ENCODE results near the gene RERE.

The RERE gene

GRCh38 chr1:8394456-8395321, 422.8 kb downstream of the RERE start:
- Histone ChIP-seq H3K9me3 (ENCODE audit: control insufficient read depth in 2 of 2, low read length in 2 of 2) (no peaks in the 10 kb centered on the region), H3K4me3 (ENCODE audit: low read length in 2 of 2) (no peak overlapping the region), H3K9ac (ENCODE audit: low read length in 2 of 2) (no peak overlapping the region), H3K36me3 (ENCODE audit: control insufficient read depth in 2 of 2, insufficient read depth in 2 of 2, low read length in 2 of 2) (peaks cover 0 to 3% of the 10 kb centered on the region in 2 donors), H3K27me3 (ENCODE audit: control insufficient read depth in 1 of 2, insufficient read depth in 2 of 2, low read length in 2 of 2) (no peaks in the 10 kb centered on the region), H3K27ac (ENCODE audit: low read length) (no peak overlapping the region), H3K4me1 (ENCODE audit: control insufficient read depth, insufficient read depth, low read length) (peaks cover 46% of the 10 kb centered on the region)

DNA sequence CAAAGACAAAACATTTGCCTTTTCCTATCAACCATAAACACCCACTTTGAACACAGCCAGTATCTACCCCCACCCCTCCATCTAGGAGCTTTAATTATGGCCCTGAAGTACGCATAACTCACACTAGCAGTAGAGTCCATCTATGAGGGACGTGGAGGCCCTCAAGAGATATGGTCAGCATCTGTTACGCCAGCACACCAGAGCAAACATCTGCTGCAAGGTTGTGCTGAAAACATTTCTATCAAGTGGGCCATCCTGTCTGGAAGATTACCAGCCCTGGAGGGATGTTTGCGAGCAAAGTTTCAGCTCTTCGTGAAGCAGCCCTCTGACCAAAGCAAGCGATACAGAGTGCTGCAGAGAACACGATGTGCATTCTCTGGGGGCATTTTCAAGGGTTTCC, 424.9 kb downstream of the RERE start:
- no peaks in the 10 kb centered on the region for H3K27me3 ChIP-seq (ENCODE audit: control insufficient read depth in 1 of 2, insufficient read depth in 2 of 2, low read length in 2 of 2)
- H3K9me3 ChIP-seq (ENCODE audit: control insufficient read depth in 2 of 2, low read length in 2 of 2): no peaks in the 10 kb centered on the region
- H3K4me3 ChIP-seq (ENCODE audit: low read length in 2 of 2): no peak overlapping the region
- peaks cover 35% of the 10 kb centered on the region for H3K4me1 ChIP-seq (ENCODE audit: control insufficient read depth, insufficient read depth, low read length)
- no peak overlapping the region for H3K9ac ChIP-seq (ENCODE audit: low read length in 2 of 2)
- no peak overlapping the region for H3K27ac ChIP-seq (ENCODE audit: low read length)
- H3K36me3 ChIP-seq (ENCODE audit: control insufficient read depth in 2 of 2, insufficient read depth in 2 of 2, low read length in 2 of 2): peaks cover 3 to 7% of the 10 kb centered on the region in 2 donors

DNA sequence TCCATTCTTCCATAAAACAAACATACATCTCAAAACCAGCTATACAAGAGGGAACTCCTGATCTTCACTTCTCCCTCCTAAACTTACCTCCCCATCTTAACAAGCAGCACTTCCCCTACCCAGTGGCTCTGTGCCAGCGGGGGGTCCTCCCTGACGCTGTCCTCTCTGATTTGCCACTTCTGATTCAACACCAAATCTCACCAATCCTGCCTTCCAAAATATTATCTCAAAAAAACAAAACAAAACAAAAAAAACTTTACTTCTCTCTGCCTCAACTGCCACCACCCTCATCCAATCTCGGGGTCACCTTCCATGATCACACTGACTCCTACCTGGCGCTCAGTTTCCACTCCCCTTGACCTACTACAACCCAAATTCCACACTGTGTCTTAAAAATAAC, 426.7 kb downstream of the RERE start:
- Histone ChIP-seq H3K27ac (ENCODE audit: low read length) (peak overlapping the region; percentile 13), H3K4me3 (ENCODE audit: low read length in 2 of 2) (no peak overlapping the region), H3K36me3 (ENCODE audit: control insufficient read depth in 2 of 2, insufficient read depth in 2 of 2, low read length in 2 of 2) (peaks cover 3 to 7% of the 10 kb centered on the region in 2 donors), H3K4me1 (ENCODE audit: control insufficient read depth, insufficient read depth, low read length) (peaks cover 17% of the 10 kb centered on the region), H3K9me3 (ENCODE audit: control insufficient read depth in 2 of 2, low read length in 2 of 2) (no peaks in the 10 kb centered on the region), H3K9ac (ENCODE audit: low read length in 2 of 2) (no peak overlapping the region), H3K27me3 (ENCODE audit: control insufficient read depth in 1 of 2, insufficient read depth in 2 of 2, low read length in 2 of 2) (no peaks in the 10 kb centered on the region)

- Histone ChIP-seq H3K4me3 (ENCODE audit: low read length in 2 of 2) (no peak overlapping the region), H3K9ac (ENCODE audit: low read length in 2 of 2) (no peak overlapping the region), H3K36me3 (ENCODE audit: control insufficient read depth in 2 of 2, insufficient read depth in 2 of 2, low read length in 2 of 2) (peaks cover 3 to 7% of the 10 kb centered on the region in 2 donors), H3K27me3 (ENCODE audit: control insufficient read depth in 1 of 2, insufficient read depth in 2 of 2, low read length in 2 of 2) (no peaks in the 10 kb centered on the region), H3K4me1 (ENCODE audit: control insufficient read depth, insufficient read depth, low read length) (peaks cover 17% of the 10 kb centered on the region), H3K27ac (ENCODE audit: low read length) (no peak overlapping the region), H3K9me3 (ENCODE audit: control insufficient read depth in 2 of 2, low read length in 2 of 2) (no peaks in the 10 kb centered on the region)
Observed at GRCh38 chr1:8389958-8390535, 427.4 kb downstream of the RERE start.

- Histone ChIP-seq H3K9me3 (ENCODE audit: control insufficient read depth in 2 of 2, low read length in 2 of 2) (no peaks in the 10 kb centered on the region), H3K36me3 (ENCODE audit: control insufficient read depth in 2 of 2, insufficient read depth in 2 of 2, low read length in 2 of 2) (peaks cover 3 to 12% of the 10 kb centered on the region in 2 donors), H3K9ac (ENCODE audit: low read length in 2 of 2) (no peak overlapping the region), H3K4me3 (ENCODE audit: low read length in 2 of 2) (no peak overlapping the region), H3K27ac (ENCODE audit: low read length) (no peak overlapping the region), H3K27me3 (ENCODE audit: control insufficient read depth in 1 of 2, insufficient read depth in 2 of 2, low read length in 2 of 2) (no peaks in the 10 kb centered on the region), H3K4me1 (ENCODE audit: control insufficient read depth, insufficient read depth, low read length) (peaks cover 24% of the 10 kb centered on the region)
Observed at GRCh38 chr1:8388732-8389562, 428.5 kb downstream of the RERE start.

DNA sequence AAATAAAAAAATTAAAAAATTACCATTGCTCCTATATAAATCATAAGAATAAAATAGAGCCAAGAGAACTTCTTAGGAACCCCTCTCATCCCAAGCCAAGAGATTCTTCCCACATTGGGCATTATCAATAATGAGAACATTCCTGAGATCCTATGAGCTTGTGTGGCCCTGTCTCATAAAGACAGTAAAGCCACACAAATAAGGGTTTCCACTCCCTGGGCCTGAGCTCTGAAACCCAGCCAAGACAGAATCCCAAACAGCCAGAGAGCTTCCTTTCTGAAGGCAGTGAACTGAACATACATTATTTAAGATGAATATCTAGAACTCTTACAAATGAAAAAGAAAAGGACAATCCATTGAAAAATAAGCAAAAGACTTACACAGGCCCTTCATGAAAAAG, 431.2 kb downstream of the RERE start:
- Histone ChIP-seq H3K36me3 (ENCODE audit: control insufficient read depth in 2 of 2, insufficient read depth in 2 of 2, low read length in 2 of 2) (peaks cover 3 to 13% of the 10 kb centered on the region in 2 donors), H3K9ac (ENCODE audit: low read length in 2 of 2) (no peak overlapping the region), H3K4me3 (ENCODE audit: low read length in 2 of 2) (no peak overlapping the region), H3K4me1 (ENCODE audit: control insufficient read depth, insufficient read depth, low read length) (peaks cover 34% of the 10 kb centered on the region), H3K9me3 (ENCODE audit: control insufficient read depth in 2 of 2, low read length in 2 of 2) (no peaks in the 10 kb centered on the region), H3K27me3 (ENCODE audit: control insufficient read depth in 1 of 2, insufficient read depth in 2 of 2, low read length in 2 of 2) (no peaks in the 10 kb centered on the region), H3K27ac (ENCODE audit: low read length) (no peak overlapping the region)

DNA sequence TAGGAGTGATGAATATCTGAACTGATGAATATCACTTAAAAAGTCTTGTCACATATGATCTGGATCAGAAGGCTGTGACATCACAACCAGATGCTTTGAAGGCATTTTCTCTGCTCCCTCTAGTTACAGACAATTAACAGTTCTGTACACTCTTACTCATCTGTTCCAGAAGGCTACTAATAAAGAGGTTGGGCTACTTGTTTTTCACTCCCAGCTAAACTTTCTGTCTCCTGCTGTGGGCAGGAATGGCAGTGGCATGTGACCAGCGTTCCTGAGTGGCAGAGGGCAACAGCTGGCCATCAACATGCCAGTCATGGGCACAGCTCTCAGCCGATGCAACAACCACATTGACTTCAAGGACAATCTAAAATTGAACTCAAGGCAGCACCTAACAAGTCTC, 432.9 kb downstream of the RERE start:
- Histone ChIP-seq H3K9ac (ENCODE audit: low read length in 2 of 2) (no peak overlapping the region), H3K9me3 (ENCODE audit: control insufficient read depth in 2 of 2, low read length in 2 of 2) (no peaks in the 10 kb centered on the region), H3K4me3 (ENCODE audit: low read length in 2 of 2) (no peak overlapping the region), H3K4me1 (ENCODE audit: control insufficient read depth, insufficient read depth, low read length) (peaks cover 46% of the 10 kb centered on the region), H3K27ac (ENCODE audit: low read length) (no peak overlapping the region), H3K27me3 (ENCODE audit: control insufficient read depth in 1 of 2, insufficient read depth in 2 of 2, low read length in 2 of 2) (no peaks in the 10 kb centered on the region), H3K36me3 (ENCODE audit: control insufficient read depth in 2 of 2, insufficient read depth in 2 of 2, low read length in 2 of 2) (peaks cover 2 to 14% of the 10 kb centered on the region in 2 donors)

DNA sequence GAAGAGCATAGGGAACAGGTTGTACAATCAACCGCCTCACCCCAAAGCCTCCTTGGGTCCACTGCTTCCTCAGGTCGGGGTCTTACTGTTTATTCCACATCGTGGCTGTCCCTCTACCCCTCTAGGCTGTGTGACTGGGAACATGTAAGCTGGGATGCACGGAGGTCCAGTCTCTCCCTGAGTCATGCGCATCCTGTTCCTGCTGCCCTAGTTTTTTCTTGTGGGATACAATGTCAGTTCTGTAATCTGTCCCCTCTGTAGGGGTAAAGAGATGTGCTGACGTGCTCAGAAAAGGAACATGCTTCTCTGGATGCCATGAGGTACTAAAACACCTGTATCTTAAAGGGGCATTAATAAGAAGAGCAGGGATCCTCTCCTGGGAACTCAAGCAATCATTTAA, 433.4 kb downstream of the RERE start:
- H3K4me3 ChIP-seq (ENCODE audit: low read length in 2 of 2): no peak overlapping the region
- no peaks in the 10 kb centered on the region for H3K27me3 ChIP-seq (ENCODE audit: control insufficient read depth in 1 of 2, insufficient read depth in 2 of 2, low read length in 2 of 2)
- H3K36me3 ChIP-seq (ENCODE audit: control insufficient read depth in 2 of 2, insufficient read depth in 2 of 2, low read length in 2 of 2): peaks cover 0 to 11% of the 10 kb centered on the region in 2 donors
- no peaks in the 10 kb centered on the region for H3K9me3 ChIP-seq (ENCODE audit: control insufficient read depth in 2 of 2, low read length in 2 of 2)
- H3K4me1 ChIP-seq (ENCODE audit: control insufficient read depth, insufficient read depth, low read length): peaks cover 51% of the 10 kb centered on the region
- H3K27ac ChIP-seq (ENCODE audit: low read length): no peak overlapping the region
- H3K9ac ChIP-seq (ENCODE audit: low read length in 2 of 2): no peak overlapping the region

DNA sequence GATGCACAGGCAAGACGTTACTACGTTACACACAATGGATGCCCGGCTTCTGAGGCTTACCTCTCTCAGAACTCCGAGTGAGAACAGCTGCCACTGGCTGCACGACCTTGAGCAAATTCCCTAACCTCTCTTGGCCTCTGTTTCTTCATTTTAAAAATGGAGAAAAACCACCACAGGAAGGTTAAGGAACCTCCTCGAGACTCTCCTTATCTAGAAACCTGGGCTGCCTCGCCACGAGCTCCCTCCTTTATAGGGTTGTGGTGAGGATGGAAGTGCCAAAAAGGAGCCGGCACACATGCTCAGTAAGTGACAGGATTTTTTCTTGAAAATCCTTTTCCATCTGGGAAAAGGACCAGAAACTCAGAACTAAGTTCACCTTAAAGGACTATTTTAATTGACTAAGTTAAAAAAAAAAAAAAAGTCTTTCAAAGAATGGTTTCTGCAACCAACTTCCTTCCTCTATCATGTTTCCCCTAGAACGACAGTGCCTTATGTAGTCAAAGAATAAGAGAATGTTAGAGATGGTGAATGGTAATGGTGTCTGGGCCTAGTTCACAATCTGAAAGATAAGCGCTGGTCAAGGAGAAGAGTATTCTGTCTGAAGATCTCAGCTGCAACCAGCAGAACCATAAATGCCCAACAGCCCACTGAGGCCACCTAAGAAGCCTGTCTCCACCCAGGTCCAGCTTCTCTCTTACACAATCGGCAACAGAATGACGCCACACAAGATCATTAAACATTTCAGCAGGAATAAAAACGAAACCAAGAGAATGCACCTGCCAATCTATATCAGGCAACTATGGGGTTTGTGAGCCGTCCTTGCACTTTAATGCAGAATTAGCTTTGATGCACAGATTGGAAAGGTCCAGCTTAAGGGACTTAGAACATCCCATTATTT, 434.6 kb downstream of the RERE start:
- H3K36me3 ChIP-seq (ENCODE audit: control insufficient read depth in 2 of 2, insufficient read depth in 2 of 2, low read length in 2 of 2): peaks cover 0 to 11% of the 10 kb centered on the region in 2 donors
- no peak overlapping the region for H3K27ac ChIP-seq (ENCODE audit: low read length)
- H3K4me1 ChIP-seq (ENCODE audit: control insufficient read depth, insufficient read depth, low read length): peaks cover 63% of the 10 kb centered on the region
- H3K9ac ChIP-seq (ENCODE audit: low read length in 2 of 2): no peak overlapping the region
- H3K4me3 ChIP-seq (ENCODE audit: low read length in 2 of 2): peak overlapping the region in 1 of 2 donors; percentile 29
- no peaks in the 10 kb centered on the region for H3K9me3 ChIP-seq (ENCODE audit: control insufficient read depth in 2 of 2, low read length in 2 of 2)
- no peaks in the 10 kb centered on the region for H3K27me3 ChIP-seq (ENCODE audit: control insufficient read depth in 1 of 2, insufficient read depth in 2 of 2, low read length in 2 of 2)

DNA sequence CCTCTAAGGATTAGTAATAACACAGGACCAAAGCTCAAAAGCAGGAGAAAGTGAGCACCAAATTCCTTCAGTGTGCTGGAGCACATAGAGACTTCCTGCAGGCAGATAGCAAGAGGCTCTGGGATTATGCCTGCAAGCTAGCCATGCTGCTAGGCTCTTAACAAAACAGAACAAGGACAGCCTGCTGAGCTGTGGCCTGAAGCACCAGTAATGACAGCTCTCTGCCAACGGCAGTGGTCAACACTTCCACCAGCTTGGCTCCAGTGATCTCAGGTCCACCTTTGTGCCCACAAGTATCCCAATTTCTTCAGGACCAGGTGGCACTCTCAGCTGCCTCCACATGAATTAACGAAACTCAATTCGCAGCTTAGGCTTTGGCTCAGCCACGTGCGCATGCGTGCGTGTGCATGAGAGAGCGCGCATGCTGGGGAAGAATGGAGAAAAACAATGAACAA, 435.4 kb downstream of the RERE start:
- H3K4me3 ChIP-seq (ENCODE audit: low read length in 2 of 2): peak overlapping the region in 1 of 2 donors; percentile 29
- H3K27me3 ChIP-seq (ENCODE audit: control insufficient read depth in 1 of 2, insufficient read depth in 2 of 2, low read length in 2 of 2): no peaks in the 10 kb centered on the region
- peaks cover 0 to 11% of the 10 kb centered on the region in 2 donors for H3K36me3 ChIP-seq (ENCODE audit: control insufficient read depth in 2 of 2, insufficient read depth in 2 of 2, low read length in 2 of 2)
- peaks cover 67% of the 10 kb centered on the region for H3K4me1 ChIP-seq (ENCODE audit: control insufficient read depth, insufficient read depth, low read length)
- H3K9ac ChIP-seq (ENCODE audit: low read length in 2 of 2): peak overlapping the region in 1 of 2 donors; percentile 26
- no peaks in the 10 kb centered on the region for H3K9me3 ChIP-seq (ENCODE audit: control insufficient read depth in 2 of 2, low read length in 2 of 2)
- H3K27ac ChIP-seq (ENCODE audit: low read length): no peak overlapping the region

All from stomach smooth muscle (tissue), 2 donors.